ENCODE measurements around the gene TYMS. TPM values are rescaled to one million over a fixed set of nuclear protein-coding genes. Genes with fewer than 3 reads are reported as not detected.

The TYMS gene
- total RNA-seq, 1 donor from 2014 or later, result 61.7 TPM

DNA sequence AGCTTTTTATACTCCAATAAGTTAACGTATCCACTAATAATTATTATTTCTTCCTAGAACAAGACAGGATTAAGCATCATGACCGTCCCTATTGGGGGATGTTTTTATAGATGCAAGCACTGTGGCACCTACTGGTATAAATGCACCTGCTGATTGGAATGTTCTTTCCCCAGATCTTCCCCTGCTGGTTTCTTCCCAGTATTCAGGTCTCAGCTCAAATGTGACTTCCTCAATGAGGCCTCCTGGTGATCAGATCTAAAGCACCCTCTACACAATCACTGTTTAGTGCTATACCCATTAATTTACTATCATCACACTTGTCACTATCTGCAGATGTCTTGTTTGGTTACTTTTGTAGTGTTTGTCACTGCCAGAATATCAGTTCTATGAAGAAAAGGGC lies 3.9 kb upstream of the TYMS start:
- peaks cover 1% of the 10 kb centered on the region for H3K27me3 Mint-ChIP-seq (ENCODE audit: unreplicated experiment)
- no peaks in the 10 kb centered on the region for H3K36me3 Mint-ChIP-seq (ENCODE audit: low read depth, unreplicated experiment)
- DNase-seq (ENCODE audit: low spot score), result no peak
- no peak overlapping the region for H3K27ac Mint-ChIP-seq (ENCODE audit: unreplicated experiment)
- H3K9me3 Mint-ChIP-seq (ENCODE audit: unreplicated experiment), result no peaks in the 10 kb centered on the region
- H3K4me3 Mint-ChIP-seq (ENCODE audit: unreplicated experiment), result no peak overlapping the region
- H3K4me1 Mint-ChIP-seq (ENCODE audit: unreplicated experiment), result peaks cover 6% of the 10 kb centered on the region
- TF ChIP-seq, protein P1, sequence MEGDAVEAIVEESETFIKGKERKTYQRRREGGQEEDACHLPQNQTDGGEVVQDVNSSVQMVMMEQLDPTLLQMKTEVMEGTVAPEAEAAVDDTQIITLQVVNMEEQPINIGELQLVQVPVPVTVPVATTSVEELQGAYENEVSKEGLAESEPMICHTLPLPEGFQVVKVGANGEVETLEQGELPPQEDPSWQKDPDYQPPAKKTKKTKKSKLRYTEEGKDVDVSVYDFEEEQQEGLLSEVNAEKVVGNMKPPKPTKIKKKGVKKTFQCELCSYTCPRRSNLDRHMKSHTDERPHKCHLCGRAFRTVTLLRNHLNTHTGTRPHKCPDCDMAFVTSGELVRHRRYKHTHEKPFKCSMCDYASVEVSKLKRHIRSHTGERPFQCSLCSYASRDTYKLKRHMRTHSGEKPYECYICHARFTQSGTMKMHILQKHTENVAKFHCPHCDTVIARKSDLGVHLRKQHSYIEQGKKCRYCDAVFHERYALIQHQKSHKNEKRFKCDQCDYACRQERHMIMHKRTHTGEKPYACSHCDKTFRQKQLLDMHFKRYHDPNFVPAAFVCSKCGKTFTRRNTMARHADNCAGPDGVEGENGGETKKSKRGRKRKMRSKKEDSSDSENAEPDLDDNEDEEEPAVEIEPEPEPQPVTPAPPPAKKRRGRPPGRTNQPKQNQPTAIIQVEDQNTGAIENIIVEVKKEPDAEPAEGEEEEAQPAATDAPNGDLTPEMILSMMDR (IDR thresholded peaks at IDR 0.05; ENCODE audit: unreplicated experiment), result no peak

DNA sequence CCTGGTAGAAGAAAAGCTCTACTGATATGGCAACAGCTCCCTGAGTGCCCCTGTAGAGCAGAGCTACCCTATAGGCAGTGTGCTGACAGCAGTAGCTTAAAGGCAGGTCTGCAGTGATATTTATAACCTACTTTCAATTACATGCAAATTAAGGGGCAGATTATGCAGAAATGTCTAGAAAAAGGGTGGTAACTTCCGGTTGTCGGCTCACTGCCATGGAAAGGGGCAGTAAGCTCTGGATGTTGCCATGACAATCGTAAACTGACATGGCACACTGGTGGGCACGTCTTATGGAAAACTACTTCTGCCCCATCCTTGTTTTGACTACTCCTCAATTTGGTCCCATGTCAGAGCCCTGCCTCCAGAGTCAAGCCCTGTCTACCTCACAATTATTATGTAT lies 2.9 kb upstream of the TYMS start:
- Mint-ChIP-seq H3K27me3 (ENCODE audit: unreplicated experiment) (peaks cover 6% of the 10 kb centered on the region), H3K36me3 (ENCODE audit: low read depth, unreplicated experiment) (peaks cover 7% of the 10 kb centered on the region), H3K4me1 (ENCODE audit: unreplicated experiment) (peaks cover 13% of the 10 kb centered on the region), H3K27ac (ENCODE audit: unreplicated experiment) (no peak overlapping the region), H3K9me3 (ENCODE audit: unreplicated experiment) (no peaks in the 10 kb centered on the region), H3K4me3 (ENCODE audit: unreplicated experiment) (no peak overlapping the region)
- no peak for DNase-seq (ENCODE audit: low spot score)
- TF ChIP-seq, protein P1 (IDR thresholded peaks at IDR 0.05; ENCODE audit: unreplicated experiment), result no peak

DNA sequence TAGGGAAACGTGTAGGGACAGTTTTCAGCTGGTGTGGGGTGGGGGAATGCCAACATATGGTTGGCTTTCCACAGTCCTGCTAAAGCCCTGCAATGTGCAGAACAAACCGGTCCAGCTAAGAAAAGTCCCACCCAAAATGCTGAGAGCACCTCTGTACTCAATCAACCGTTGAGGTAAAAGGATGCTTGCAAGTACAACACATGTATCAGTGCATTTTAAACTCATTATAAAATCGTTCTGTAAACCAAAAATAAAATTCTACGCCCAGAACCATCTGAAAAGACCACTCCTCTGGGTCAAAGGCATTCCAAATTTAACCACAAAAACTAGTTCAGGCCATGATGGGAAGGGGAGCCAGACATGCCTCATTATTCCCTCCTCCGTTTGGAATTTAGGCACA lies 2.0 kb upstream of the TYMS start:
- Mint-ChIP-seq H3K27me3 (ENCODE audit: unreplicated experiment) (peaks cover 10% of the 10 kb centered on the region), H3K27ac (ENCODE audit: unreplicated experiment) (no peak overlapping the region), H3K36me3 (ENCODE audit: low read depth, unreplicated experiment) (peaks cover 12% of the 10 kb centered on the region), H3K9me3 (ENCODE audit: unreplicated experiment) (no peaks in the 10 kb centered on the region), H3K4me1 (ENCODE audit: unreplicated experiment) (peaks cover 11% of the 10 kb centered on the region), H3K4me3 (ENCODE audit: unreplicated experiment) (peak overlapping the region; percentile 27)
- no peak for DNase-seq (ENCODE audit: low spot score)
- TF ChIP-seq, protein P1 (IDR thresholded peaks at IDR 0.05; ENCODE audit: unreplicated experiment), result no peak

DNA sequence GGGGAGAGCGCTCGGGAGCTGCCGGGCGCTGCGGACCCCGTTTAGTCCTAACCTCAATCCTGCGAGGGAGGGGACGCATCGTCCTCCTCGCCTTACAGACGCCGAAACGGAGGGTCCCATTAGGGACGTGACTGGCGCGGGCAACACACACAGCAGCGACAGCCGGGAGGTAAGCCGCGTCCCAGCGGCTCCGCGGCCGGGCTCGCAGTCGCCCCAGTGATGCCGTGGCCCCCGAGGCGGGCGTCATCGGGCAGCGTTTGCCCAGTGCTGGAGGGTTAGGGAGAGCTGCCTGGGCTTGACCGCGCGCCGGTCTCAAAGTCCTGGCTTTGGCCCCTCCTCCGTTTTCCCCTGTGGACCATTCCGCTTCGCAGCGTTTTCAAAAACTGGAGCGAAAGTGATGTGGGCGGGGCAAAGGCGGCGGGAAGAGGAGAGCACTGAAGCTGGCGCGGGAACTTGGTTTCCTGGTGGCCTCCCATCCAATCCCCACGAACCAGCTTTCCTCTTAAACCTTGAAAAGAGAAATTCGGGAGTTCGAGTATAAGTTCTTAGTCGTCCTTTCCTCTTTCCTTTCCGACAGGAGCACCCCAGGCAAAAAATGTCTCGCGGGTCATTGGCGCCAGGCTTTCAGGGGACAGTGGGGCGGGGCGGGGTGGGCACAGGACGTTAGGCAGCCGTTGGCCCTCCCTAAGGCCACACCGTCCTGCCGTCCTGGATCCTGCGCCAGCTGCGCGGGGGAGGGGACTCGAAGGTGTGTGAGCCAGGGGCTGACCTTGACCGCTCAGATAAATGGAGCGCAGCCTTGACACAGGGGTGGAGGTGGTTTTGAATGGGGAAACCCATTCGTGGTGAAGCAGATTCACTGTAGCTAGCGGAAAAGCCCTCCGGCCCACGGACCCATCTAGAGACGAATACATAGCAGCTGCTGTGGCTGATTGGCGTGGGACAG lies 821 bp downstream of the TYMS start:
- Mint-ChIP-seq H3K4me1 (ENCODE audit: unreplicated experiment) (peaks cover 8% of the 10 kb centered on the region), H3K27ac (ENCODE audit: unreplicated experiment) (no peak overlapping the region), H3K4me3 (ENCODE audit: unreplicated experiment) (peak overlapping the region; percentile 93), H3K9me3 (ENCODE audit: unreplicated experiment) (no peaks in the 10 kb centered on the region), H3K27me3 (ENCODE audit: unreplicated experiment) (peaks cover 10% of the 10 kb centered on the region), H3K36me3 (ENCODE audit: low read depth, unreplicated experiment) (peaks cover 26% of the 10 kb centered on the region)
- DNase-seq (ENCODE audit: low spot score), result peak; percentile 87
- TF ChIP-seq, protein P1 (IDR thresholded peaks at IDR 0.05; ENCODE audit: unreplicated experiment), result no peak

DNA sequence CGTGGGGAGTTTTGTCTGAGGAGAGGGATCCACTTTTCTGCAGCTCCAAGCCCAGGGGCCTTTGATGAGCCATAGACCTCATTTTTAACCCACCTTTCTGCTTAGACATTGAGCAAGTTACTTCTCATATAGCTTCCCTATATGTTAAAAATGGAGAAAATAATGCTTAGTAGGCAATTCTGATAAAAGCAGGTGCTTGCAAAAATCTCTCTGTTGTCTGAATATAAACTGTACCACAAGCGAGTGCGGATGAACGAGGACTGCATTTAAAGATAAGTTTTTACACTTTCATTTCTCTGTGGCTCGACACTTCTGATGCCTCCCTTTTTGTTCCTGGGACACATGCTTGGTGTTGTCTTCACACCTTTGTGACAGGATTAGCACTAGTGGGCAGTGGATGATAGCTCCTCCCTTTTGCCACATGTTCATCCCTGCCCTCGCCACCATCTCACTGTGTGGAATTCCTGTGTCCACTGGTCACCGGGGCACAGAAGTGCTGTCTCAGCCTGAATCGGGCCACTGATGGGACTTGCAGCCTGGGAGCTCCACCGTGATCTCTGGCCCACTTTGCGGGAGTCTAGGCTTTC lies 1.6 kb downstream of the TYMS start:
- Mint-ChIP-seq H3K36me3 (ENCODE audit: low read depth, unreplicated experiment) (peaks cover 26% of the 10 kb centered on the region), H3K27me3 (ENCODE audit: unreplicated experiment) (peaks cover 10% of the 10 kb centered on the region)
- DNase-seq (ENCODE audit: low spot score), result no peak

More for the DNA sequence above, 1.6 kb downstream of the TYMS start:
- Mint-ChIP-seq H3K4me3 (ENCODE audit: unreplicated experiment) (peak overlapping the region; percentile 93), H3K27ac (ENCODE audit: unreplicated experiment) (peak overlapping the region; percentile 84), H3K9me3 (ENCODE audit: unreplicated experiment) (no peaks in the 10 kb centered on the region), H3K4me1 (ENCODE audit: unreplicated experiment) (peaks cover 8% of the 10 kb centered on the region)
- TF ChIP-seq, protein P1 (IDR thresholded peaks at IDR 0.05; ENCODE audit: unreplicated experiment), result no peak

Measured in endothelial cell (in vitro differentiated cells).